Measurements from ENCODE around the gene DTWD2.
"Not testable (repeated sequence)": the region's sequence is repeated elsewhere in the genome, so short reads cannot be mapped to it uniquely, and the experiment has no call there.

DTWD2 gene

GRCh38 chr5:118902656-118903438, 85.5 kb downstream of the DTWD2 start:
- intact Hi-C loops (cut with DNase I), result no loop called here
- DNase-seq, result no peak

- intact Hi-C loops (cut with DNase I), result no loop called here
- DNase-seq, result no peak
Observed at GRCh38 chr5:118894709-118895108, 93.6 kb downstream of the DTWD2 start.

GRCh38 chr5:118891252-118891651, 97.1 kb downstream of the DTWD2 start:
- intact Hi-C loops (cut with DNase I), result no loop called here
- no peak for DNase-seq

- intact Hi-C loops (cut with DNase I), result no loop called here
- DNase-seq, result no peak
Observed at GRCh38 chr5:118889165-118889564, 99.2 kb downstream of the DTWD2 start.

- DNase-seq, result no peak
- intact Hi-C loops (cut with DNase I), result no loop called here
Observed at GRCh38 chr5:118888556-118888955, 99.8 kb downstream of the DTWD2 start.

- intact Hi-C loops (cut with DNase I), result no loop called here
- DNase-seq, result no peak
Observed at GRCh38 chr5:118883362-118883761, 105.0 kb downstream of the DTWD2 start.

GRCh38 chr5:118882666-118883065, 105.7 kb downstream of the DTWD2 start:
- DNase-seq, result peak in 1 of 42 donors; percentile 16
- intact Hi-C loops (cut with DNase I), result no loop called here

GRCh38 chr5:118876852-118877251, 111.5 kb downstream of the DTWD2 start:
- intact Hi-C loops (cut with DNase I); DNase-seq: not testable (repeated sequence)

- intact Hi-C loops (cut with DNase I), result no loop called here
- no peak for DNase-seq
Observed at GRCh38 chr5:118875131-118875530, 113.2 kb downstream of the DTWD2 start.

GRCh38 chr5:118873417-118873816, 114.9 kb downstream of the DTWD2 start:
- no peak for DNase-seq
- intact Hi-C loops (cut with DNase I), result no loop called here

- intact Hi-C loops (cut with DNase I), result no loop called here
Observed at GRCh38 chr5:118863345-118863744, 125.0 kb downstream of the DTWD2 start.

GRCh38 chr5:118862596-118862995, 125.8 kb downstream of the DTWD2 start:
- intact Hi-C loops (cut with DNase I), result no loop called here
- no peak for DNase-seq

More at GRCh38 chr5:118863345-118863744, 125.0 kb downstream of the DTWD2 start:
- no peak for DNase-seq

GRCh38 chr5:118857700-118858099, 130.6 kb downstream of the DTWD2 start:
- DNase-seq, result no peak
- intact Hi-C loops (cut with DNase I), result no loop called here

GRCh38 chr5:118854819-118855218, 133.5 kb downstream of the DTWD2 start:
- intact Hi-C loops (cut with DNase I), result no loop called here
- DNase-seq, result no peak

GRCh38 chr5:118851785-118852184, 136.6 kb downstream of the DTWD2 start:
- intact Hi-C loops (cut with DNase I), result not testable (repeated sequence)

GRCh38 chr5:118849507-118849906, 138.8 kb downstream of the DTWD2 start:
- intact Hi-C loops (cut with DNase I); DNase-seq: not testable (repeated sequence)

More at GRCh38 chr5:118851785-118852184, 136.6 kb downstream of the DTWD2 start:
- DNase-seq, result not testable (repeated sequence)

GRCh38 chr5:118844351-118844750, 144.0 kb downstream of the DTWD2 start:
- no peak for DNase-seq
- intact Hi-C loops (cut with DNase I), result no loop called here

- intact Hi-C loops (cut with DNase I), result no loop called here
- DNase-seq, result no peak
Observed at GRCh38 chr5:118834710-118835109, 153.6 kb downstream of the DTWD2 start.

GRCh38 chr5:118832974-118833373, 155.4 kb downstream of the DTWD2 start:
- DNase-seq, result no peak
- intact Hi-C loops (cut with DNase I), result no loop called here

GRCh38 chr5:118825226-118825625, 163.1 kb downstream of the DTWD2 start:
- intact Hi-C loops (cut with DNase I), result no loop called here
- peak in 1 of 42 donors; percentile 6 for DNase-seq

GRCh38 chr5:118818604-118819003, 169.7 kb downstream of the DTWD2 start:
- DNase-seq, result no peak
- intact Hi-C loops (cut with DNase I), result no loop called here

Data from head of caudate nucleus (tissue), 42 donors.